Stimulated activated CD4-positive, alpha-beta T cell treated with anti-CD3 and anti-CD28 coated beads, Interleukin-4, amount 100 ng/mL, for 1 hour (primary cell): ENCODE results near the gene CLEC16A.

Experiments used
- DNase-seq: peaks from one replicate; pipeline ENCODE4 v3.0.0-alpha.2; 2020

The CLEC16A gene

GRCh38 chr16:11147033-11147753, 202.8 kb downstream of the CLEC16A start:
- DNase-seq = no peak

GRCh38 chr16:11147754-11148444, 203.5 kb downstream of the CLEC16A start:
- DNase-seq = no peak

GRCh38 chr16:11149011-11149616, 204.8 kb downstream of the CLEC16A start:
- DNase-seq = no peak

GRCh38 chr16:11150190-11150589, 205.8 kb downstream of the CLEC16A start:
- no peak for DNase-seq

- no peak for DNase-seq
Observed at GRCh38 chr16:11151156-11151884, 207.0 kb downstream of the CLEC16A start.

- DNase-seq = no peak
Observed at GRCh38 chr16:11151885-11152629, 207.7 kb downstream of the CLEC16A start.

GRCh38 chr16:11152677-11153331, 208.4 kb downstream of the CLEC16A start:
- no peak for DNase-seq

GRCh38 chr16:11155284-11155806, 211.0 kb downstream of the CLEC16A start:
- DNase-seq = no peak

- DNase-seq = no peak
Observed at GRCh38 chr16:11156401-11156800, 212.0 kb downstream of the CLEC16A start.

- no peak for DNase-seq
Observed at GRCh38 chr16:11157143-11157542, 212.8 kb downstream of the CLEC16A start.

- DNase-seq = no peak
Observed at GRCh38 chr16:11158018-11158417, 213.7 kb downstream of the CLEC16A start.

GRCh38 chr16:11159282-11159681, 214.9 kb downstream of the CLEC16A start:
- DNase-seq = no peak

- no peak for DNase-seq
Observed at GRCh38 chr16:11160676-11161115, 216.3 kb downstream of the CLEC16A start.

GRCh38 chr16:11161439-11161838, 217.1 kb downstream of the CLEC16A start:
- DNase-seq = no peak

- DNase-seq = no peak
Observed at GRCh38 chr16:11161974-11162373, 217.6 kb downstream of the CLEC16A start.

GRCh38 chr16:11162586-11163268, 218.4 kb downstream of the CLEC16A start:
- DNase-seq = no peak

GRCh38 chr16:11163761-11164261, 219.4 kb downstream of the CLEC16A start:
- DNase-seq = no peak

- DNase-seq = no peak
Observed at GRCh38 chr16:11164482-11165270, 220.3 kb downstream of the CLEC16A start.

GRCh38 chr16:11165349-11165748, 221.0 kb downstream of the CLEC16A start:
- DNase-seq = no peak
